K562 (cell line): ENCODE data around the gene FLCN. TPM values are rescaled to one million over a fixed set of nuclear protein-coding genes. Genes with fewer than 3 reads are reported as not detected.
A peak's percentile ranks its signal among the peaks of the same experiment; 100 is the strongest.

Source experiments
- LEF1 ChIP-seq: fragments of 450-650 bp; IDR thresholded peaks from 2 replicates; pipeline ENCODE4 v1.6.1; 2016; ENCODE audit warnings: mild to moderate bottlenecking
- NFE2 ChIP-seq: IDR thresholded peaks from 2 replicates; pipeline ENCODE4 v1.6.1; 2014; ENCODE audit warnings: antibody characterized with exemption, low read depth
- YBX1 ChIP-seq: fragments of 450-650 bp; IDR thresholded peaks from 2 replicates; pipeline ENCODE4 v1.7.1; 2016; ENCODE audit warnings: mild to moderate bottlenecking
- ZNF407 ChIP-seq: fragments of 450-650 bp; IDR thresholded peaks from 2 replicates; pipeline ENCODE4 v1.6.1; 2016; ENCODE audit warnings: low read depth
- ZNF609 ChIP-seq: sonication (generic); formaldehyde crosslinking; IDR thresholded peaks from 2 replicates; pipeline ENCODE4 v1.8.1; 2023; ENCODE audit warnings: missing genetic modification reagents, mild to moderate bottlenecking, borderline replicate concordance
- ZNF79 ChIP-seq: fragments of 250-450 bp; sonication (Bioruptor Pico); IDR thresholded peaks from 2 replicates; pipeline ENCODE4 v1.4.0; 2020; ENCODE audit warnings: low read depth, mild to moderate bottlenecking, moderate library complexity
- polyA plus RNA-seq, 8 experiments: library from polyadenylated mRNA; depleted of rRNA in 4 of 8; stranded (reverse) in 5 of 8; unstranded in 3 of 8; fragments of >200 nt; fragmentation: Nextera tagmentation in 2 of 8; fragmentation: Illumina TruSeq in 1 of 8; extraction: Ambion mirVana in 2 of 8; extraction: Trizol in 1 of 8; gene quantifications; 2 replicates each; pipeline versions ENCODE4 v1.2.1 to v1.2.3, GENCODE V29; 2011 to 2014; ENCODE audit warnings: inconsistent platforms in 1 of 8, missing spikeins in 1 of 8
- total RNA-seq, 7 experiments: library from RNA; depleted of rRNA in 6 of 7; stranded (reverse); fragments of >200 nt in 6 of 7; fragmentation: Illumina TruSeq in 2 of 7; extraction: Trizol in 2 of 7; gene quantifications; 2 replicates each; pipeline versions ENCODE4 v1.2.1 to v1.2.3, GENCODE V29; 2011 to 2021; ENCODE audit warnings: low replicate concordance in 1 of 7
- TF ChIP-seq, protein P1 (sequence below): fragments of 450-650 bp; formaldehyde crosslinking; conservative IDR thresholded peaks from 2 replicates; pipeline ENCODE4 v1.4.0; 2022; ENCODE audit warnings: mild to moderate bottlenecking, missing genetic modification characterization
- TF ChIP-seq, protein P2 (sequence below): fragments of 250-450 bp; sonication (Bioruptor Pico); IDR thresholded peaks from 2 replicates; pipeline ENCODE4 v1.4.0; 2020; ENCODE audit warnings: borderline replicate concordance
- TF ChIP-seq, protein P3 (sequence below): fragments of 250-450 bp; sonication (Bioruptor Pico); IDR thresholded peaks from 2 replicates; pipeline ENCODE4 v1.5.0; 2020; ENCODE audit warnings: mild to moderate bottlenecking

FLCN gene
- total and polyA plus RNA-seq, 9 of the 15 experiments (the other 6 are each of a cell fraction or from before 2014, with no cell fraction given): 1.6 to 33.5 (median 10.9) TPM

GRCh38 chr17:17237026-17237799 lies at the start of gene FLCN (continued):
- TF ChIP-seq ZNF407: no peak
- TF ChIP-seq, protein P1, sequence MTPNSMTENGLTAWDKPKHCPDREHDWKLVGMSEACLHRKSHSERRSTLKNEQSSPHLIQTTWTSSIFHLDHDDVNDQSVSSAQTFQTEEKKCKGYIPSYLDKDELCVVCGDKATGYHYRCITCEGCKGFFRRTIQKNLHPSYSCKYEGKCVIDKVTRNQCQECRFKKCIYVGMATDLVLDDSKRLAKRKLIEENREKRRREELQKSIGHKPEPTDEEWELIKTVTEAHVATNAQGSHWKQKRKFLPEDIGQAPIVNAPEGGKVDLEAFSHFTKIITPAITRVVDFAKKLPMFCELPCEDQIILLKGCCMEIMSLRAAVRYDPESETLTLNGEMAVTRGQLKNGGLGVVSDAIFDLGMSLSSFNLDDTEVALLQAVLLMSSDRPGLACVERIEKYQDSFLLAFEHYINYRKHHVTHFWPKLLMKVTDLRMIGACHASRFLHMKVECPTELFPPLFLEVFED (CRISPR knock-in tag): no peak
- TF ChIP-seq ZNF609: no peak
- TF ChIP-seq YBX1: no peak
- no peak for TF ChIP-seq ZNF79 (CRISPR knock-in tag)
- TF ChIP-seq, protein P2, sequence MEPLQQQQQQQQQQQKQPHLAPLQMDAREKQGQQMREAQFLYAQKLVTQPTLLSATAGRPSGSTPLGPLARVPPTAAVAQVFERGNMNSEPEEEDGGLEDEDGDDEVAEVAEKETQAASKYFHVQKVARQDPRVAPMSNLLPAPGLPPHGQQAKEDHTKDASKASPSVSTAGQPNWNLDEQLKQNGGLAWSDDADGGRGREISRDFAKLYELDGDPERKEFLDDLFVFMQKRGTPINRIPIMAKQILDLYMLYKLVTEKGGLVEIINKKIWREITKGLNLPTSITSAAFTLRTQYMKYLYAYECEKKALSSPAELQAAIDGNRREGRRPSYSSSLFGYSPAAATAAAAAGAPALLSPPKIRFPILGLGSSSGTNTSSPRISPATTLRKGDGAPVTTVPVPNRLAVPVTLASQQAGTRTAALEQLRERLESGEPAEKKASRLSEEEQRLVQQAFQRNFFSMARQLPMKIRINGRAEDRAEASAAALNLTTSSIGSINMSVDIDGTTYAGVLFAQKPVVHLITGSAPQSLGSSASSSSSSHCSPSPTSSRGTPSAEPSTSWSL (CRISPR knock-in tag): no peak
- TF ChIP-seq NFE2: no peak; the same call in 1 of the 2 replicates
- TF ChIP-seq, protein P3, sequence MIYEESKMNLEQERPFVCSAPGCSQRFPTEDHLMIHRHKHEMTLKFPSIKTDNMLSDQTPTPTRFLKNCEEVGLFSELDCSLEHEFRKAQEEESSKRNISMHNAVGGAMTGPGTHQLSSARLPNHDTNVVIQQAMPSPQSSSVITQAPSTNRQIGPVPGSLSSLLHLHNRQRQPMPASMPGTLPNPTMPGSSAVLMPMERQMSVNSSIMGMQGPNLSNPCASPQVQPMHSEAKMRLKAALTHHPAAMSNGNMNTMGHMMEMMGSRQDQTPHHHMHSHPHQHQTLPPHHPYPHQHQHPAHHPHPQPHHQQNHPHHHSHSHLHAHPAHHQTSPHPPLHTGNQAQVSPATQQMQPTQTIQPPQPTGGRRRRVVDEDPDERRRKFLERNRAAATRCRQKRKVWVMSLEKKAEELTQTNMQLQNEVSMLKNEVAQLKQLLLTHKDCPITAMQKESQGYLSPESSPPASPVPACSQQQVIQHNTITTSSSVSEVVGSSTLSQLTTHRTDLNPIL (CRISPR knock-in tag): no peak
- peak; percentile 58 for TF ChIP-seq LEF1
